Central memory CD8-positive, alpha-beta T cell (primary cell): ENCODE results near the gene KLRF1.

ENCODE experiments used
- ATAC-seq: fragments of 150-1000 bp; cut with Tn5 transposase; replicated peaks from 2 replicates; pipeline ENCODE4 v1.10.0; 2022; ENCODE audit warnings: mild to moderate bottlenecking, moderate FRiP score, moderate number of reproducible peaks; ENCODE audit not compliant: poor library complexity, severe bottlenecking; ENCODE audit errors: extremely low read depth
- DNase-seq, 2 donors: peaks; one replicate each; pipeline ENCODE4 v3.0.0; 2021; ENCODE audit warnings: low spot score in 2 of 2
- H3K27ac Mint-ChIP-seq: one replicate; pipeline ENCODE4 v1.8.0; 2022; ENCODE audit warnings: low read depth, mild to moderate bottlenecking, moderate library complexity, mixed read lengths
- H3K27me3 Mint-ChIP-seq: one replicate; pipeline ENCODE4 v1.8.0; 2022; ENCODE audit warnings: mixed read lengths
- H3K36me3 Mint-ChIP-seq: one replicate; pipeline ENCODE4 v1.8.0; 2022; ENCODE audit warnings: mild to moderate bottlenecking, moderate library complexity, mixed read lengths; ENCODE audit not compliant: insufficient read depth
- H3K4me1 Mint-ChIP-seq: one replicate; pipeline ENCODE4 v1.8.0; 2022; ENCODE audit warnings: mixed read lengths
- H3K4me3 Mint-ChIP-seq: one replicate; pipeline ENCODE4 v1.8.0; 2022; ENCODE audit warnings: mild to moderate bottlenecking, moderate library complexity, mixed read lengths
- H3K9me3 Mint-ChIP-seq: one replicate; pipeline ENCODE4 v1.8.0; 2022; ENCODE audit warnings: mixed read lengths

Gene KLRF1

GRCh38 chr12:9827209-9827888 is at the start of gene KLRF1:
Gene KLRF1 (plus strand): TSS chr12:9827481. CDS start chr12:9827545, 64 bp downstream.
- Mint-ChIP-seq H3K27me3 (no peaks in the 10 kb centered on the region), H3K4me1 (peaks cover 25% of the 10 kb centered on the region), H3K9me3 (no peaks in the 10 kb centered on the region), H3K27ac (peak within 1 kb of the TSS; percentile 95), H3K4me3 (peak within 1 kb of the TSS; percentile 77), H3K36me3 (peaks cover 3% of the 10 kb centered on the region)
- no peak for DNase-seq
- peak; percentile 88 for ATAC-seq

GRCh38 chr12:9779209-9779608 is 48.1 kb upstream of the KLRF1 start:
- Mint-ChIP-seq H3K9me3 (no peaks in the 10 kb centered on the region), H3K27ac (peak overlapping the region; percentile 13), H3K27me3 (no peaks in the 10 kb centered on the region), H3K36me3 (no peaks in the 10 kb centered on the region), H3K4me3 (no peak overlapping the region), H3K4me1 (peaks cover 62% of the 10 kb centered on the region)
- DNase-seq (no peak), ATAC-seq (no peak)

GRCh38 chr12:9781360-9781759 is 45.9 kb upstream of the KLRF1 start:
- Mint-ChIP-seq H3K4me1 (peaks cover 41% of the 10 kb centered on the region), H3K27me3 (no peaks in the 10 kb centered on the region), H3K27ac (no peak overlapping the region), H3K9me3 (no peaks in the 10 kb centered on the region), H3K36me3 (no peaks in the 10 kb centered on the region), H3K4me3 (no peak overlapping the region)
- no peak for DNase-seq
- no peak for ATAC-seq

GRCh38 chr12:9782547-9783382 is 44.5 kb upstream of the KLRF1 start:
- ATAC-seq (no peak), DNase-seq (no peak)
- Mint-ChIP-seq H3K4me3 (no peak overlapping the region), H3K9me3 (no peaks in the 10 kb centered on the region), H3K36me3 (no peaks in the 10 kb centered on the region), H3K4me1 (peaks cover 41% of the 10 kb centered on the region), H3K27me3 (no peaks in the 10 kb centered on the region), H3K27ac (no peak overlapping the region)

- ATAC-seq: no peak
- H3K4me1 Mint-ChIP-seq: peaks cover 37% of the 10 kb centered on the region
These were observed 43.0 kb upstream of the KLRF1 start for GRCh38 chr12:9784326-9784725.

GRCh38 chr12:9784816-9785215 is 42.5 kb upstream of the KLRF1 start:
- Mint-ChIP-seq H3K27me3 (no peaks in the 10 kb centered on the region), H3K9me3 (no peaks in the 10 kb centered on the region), H3K4me3 (no peak overlapping the region), H3K4me1 (peaks cover 32% of the 10 kb centered on the region), H3K27ac (no peak overlapping the region), H3K36me3 (no peaks in the 10 kb centered on the region)
- no peak for DNase-seq
- no peak for ATAC-seq

More at GRCh38 chr12:9784326-9784725, 43.0 kb upstream of the KLRF1 start:
- Mint-ChIP-seq H3K4me3 (no peak overlapping the region), H3K36me3 (no peaks in the 10 kb centered on the region), H3K27ac (no peak overlapping the region), H3K27me3 (no peaks in the 10 kb centered on the region), H3K9me3 (no peaks in the 10 kb centered on the region)
- no peak for DNase-seq

GRCh38 chr12:9786726-9787717 is 40.3 kb upstream of the KLRF1 start:
- ATAC-seq (no peak), DNase-seq (no peak)
- peaks cover 5% of the 10 kb centered on the region for H3K9me3 Mint-ChIP-seq
- H3K4me3 Mint-ChIP-seq: no peak overlapping the region
- peaks cover 22% of the 10 kb centered on the region for H3K4me1 Mint-ChIP-seq
- H3K27me3 Mint-ChIP-seq: no peaks in the 10 kb centered on the region
- H3K27ac Mint-ChIP-seq: no peak overlapping the region
- H3K36me3 Mint-ChIP-seq: no peaks in the 10 kb centered on the region

- Mint-ChIP-seq H3K4me3 (no peak overlapping the region), H3K36me3 (no peaks in the 10 kb centered on the region), H3K4me1 (peaks cover 44% of the 10 kb centered on the region), H3K27me3 (peaks cover 12% of the 10 kb centered on the region), H3K27ac (no peak overlapping the region), H3K9me3 (peaks cover 5% of the 10 kb centered on the region)
- DNase-seq (no peak), ATAC-seq (no peak)
These were observed 34.9 kb upstream of the KLRF1 start for GRCh38 chr12:9792185-9792900.

- Mint-ChIP-seq H3K9me3 (peaks cover 5% of the 10 kb centered on the region), H3K27ac (no peak overlapping the region), H3K36me3 (no peaks in the 10 kb centered on the region), H3K27me3 (peaks cover 12% of the 10 kb centered on the region), H3K4me1 (peaks cover 41% of the 10 kb centered on the region), H3K4me3 (no peak overlapping the region)
- ATAC-seq (no peak), DNase-seq (no peak)
These were observed 34.2 kb upstream of the KLRF1 start for GRCh38 chr12:9792961-9793617.

GRCh38 chr12:9793779-9794395 is 33.4 kb upstream of the KLRF1 start:
- no peaks in the 10 kb centered on the region for H3K36me3 Mint-ChIP-seq
- no peak overlapping the region for H3K4me3 Mint-ChIP-seq
- peaks cover 44% of the 10 kb centered on the region for H3K4me1 Mint-ChIP-seq
- DNase-seq (no peak), ATAC-seq (no peak)
- no peak overlapping the region for H3K27ac Mint-ChIP-seq
- H3K9me3 Mint-ChIP-seq: peaks cover 5% of the 10 kb centered on the region
- peaks cover 12% of the 10 kb centered on the region for H3K27me3 Mint-ChIP-seq

- peaks cover 44% of the 10 kb centered on the region for H3K4me1 Mint-ChIP-seq
- no peak for DNase-seq
- H3K4me3 Mint-ChIP-seq: peak overlapping the region; percentile 51
- ATAC-seq: no peak
- H3K36me3 Mint-ChIP-seq: no peaks in the 10 kb centered on the region
- H3K27me3 Mint-ChIP-seq: peaks cover 12% of the 10 kb centered on the region
- H3K9me3 Mint-ChIP-seq: peaks cover 5% of the 10 kb centered on the region
- peak overlapping the region; percentile 16 for H3K27ac Mint-ChIP-seq
These were observed 32.7 kb upstream of the KLRF1 start for GRCh38 chr12:9794484-9795093.
